Ovary (tissue), 3 donors: Measurements from ENCODE around the gene DTL.

Experiments
- EP300 ChIP-seq: sonication (generic); formaldehyde crosslinking; IDR thresholded peaks from one replicate; pipeline ENCODE4 v1.6.1; 2017; ENCODE audit warnings: antibody characterized with exemption
- POLR2A ChIP-seq: fragments of 450-650 bp; IDR thresholded peaks from one replicate; pipeline ENCODE4 v1.6.1; 2017; ENCODE audit warnings: antibody characterized with exemption, mild to moderate bottlenecking, moderate library complexity
- TF ChIP-seq, protein P1 (sequence below), 3 donors: fragments of 450-650 bp in 2 of 3; fragments of 200-600 bp in 1 of 3; IDR thresholded peaks; one replicate each; pipeline versions ENCODE4 v1.5.1 to v1.8.0; 2016 to 2022; ENCODE audit warnings: antibody characterized with exemption in 3 of 3, mild to moderate bottlenecking in 1 of 3
- donor health status: DM: no; HTN: no; CAD: no.

DNA sequence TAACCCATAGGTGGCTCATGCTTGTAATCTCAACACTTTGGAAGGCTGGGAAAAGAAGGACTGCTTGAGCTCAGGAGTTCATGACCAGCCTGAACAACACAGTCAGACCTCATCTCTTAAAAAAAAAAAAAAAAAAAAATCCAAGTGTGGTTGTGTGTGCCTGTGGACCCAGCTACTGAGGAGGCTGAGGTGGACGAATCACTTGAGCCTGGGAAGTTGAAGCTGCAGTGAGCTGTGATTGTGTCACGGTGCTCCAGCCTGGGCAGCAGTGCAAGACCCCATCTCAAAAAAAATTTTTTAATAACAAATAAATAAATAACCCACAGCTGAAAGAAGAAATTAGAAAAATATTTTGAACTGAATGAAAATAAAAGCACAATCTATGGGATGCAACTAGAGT, 14.0 kb upstream of the DTL start:
- no peak for TF ChIP-seq POLR2A
- TF ChIP-seq, protein P1, sequence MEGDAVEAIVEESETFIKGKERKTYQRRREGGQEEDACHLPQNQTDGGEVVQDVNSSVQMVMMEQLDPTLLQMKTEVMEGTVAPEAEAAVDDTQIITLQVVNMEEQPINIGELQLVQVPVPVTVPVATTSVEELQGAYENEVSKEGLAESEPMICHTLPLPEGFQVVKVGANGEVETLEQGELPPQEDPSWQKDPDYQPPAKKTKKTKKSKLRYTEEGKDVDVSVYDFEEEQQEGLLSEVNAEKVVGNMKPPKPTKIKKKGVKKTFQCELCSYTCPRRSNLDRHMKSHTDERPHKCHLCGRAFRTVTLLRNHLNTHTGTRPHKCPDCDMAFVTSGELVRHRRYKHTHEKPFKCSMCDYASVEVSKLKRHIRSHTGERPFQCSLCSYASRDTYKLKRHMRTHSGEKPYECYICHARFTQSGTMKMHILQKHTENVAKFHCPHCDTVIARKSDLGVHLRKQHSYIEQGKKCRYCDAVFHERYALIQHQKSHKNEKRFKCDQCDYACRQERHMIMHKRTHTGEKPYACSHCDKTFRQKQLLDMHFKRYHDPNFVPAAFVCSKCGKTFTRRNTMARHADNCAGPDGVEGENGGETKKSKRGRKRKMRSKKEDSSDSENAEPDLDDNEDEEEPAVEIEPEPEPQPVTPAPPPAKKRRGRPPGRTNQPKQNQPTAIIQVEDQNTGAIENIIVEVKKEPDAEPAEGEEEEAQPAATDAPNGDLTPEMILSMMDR (IDR thresholded peaks at IDR 0.05): no peak
- TF ChIP-seq EP300: no peak
